Activated CD8-positive, alpha-beta T cell treated with anti-CD3 and anti-CD28 coated beads for 36 hours (primary cell): ENCODE data around the gene ZNF582. TPM values are rescaled to one million over a fixed set of nuclear protein-coding genes. Genes with fewer than 3 reads are reported as not detected.

Experiments
- ATAC-seq: fragments of 200-7000 bp; cut with Tn5 transposase; one replicate; pipeline ENCODE4 v1.10.0; 2021; ENCODE audit warnings: mild to moderate bottlenecking, moderate library complexity
- CTCF ChIA-PET: fragments of 350-600 bp; sonication (Branson Sonifier 250); formaldehyde crosslinking; loops from one replicate; lab custom pipeline; 2021; ENCODE audit warnings: antibody characterized with exemption; lab: Charles Lee
- POLR2A ChIA-PET: fragments of 350-600 bp; sonication (Branson Sonifier 250); formaldehyde crosslinking; loops from one replicate; lab custom pipeline; 2021; ENCODE audit warnings: antibody characterized with exemption; lab: Charles Lee
- DNase-seq: peaks from one replicate; pipeline ENCODE4 v3.0.0-alpha.2; 2020
- H3K27ac Mint-ChIP-seq: one replicate; pipeline ENCODE4 v1.8.0; 2021; ENCODE audit warnings: mild to moderate bottlenecking, mixed read lengths
- H3K27me3 Mint-ChIP-seq: one replicate; pipeline ENCODE4 v1.8.0; 2021; ENCODE audit warnings: mixed read lengths
- H3K36me3 Mint-ChIP-seq: one replicate; pipeline ENCODE4 v1.8.0; 2021; ENCODE audit warnings: low read depth, mixed read lengths
- H3K4me1 Mint-ChIP-seq: one replicate; pipeline ENCODE4 v1.8.0; 2021; ENCODE audit warnings: low read depth, mixed read lengths
- H3K4me3 Mint-ChIP-seq: one replicate; pipeline ENCODE4 v1.8.0; 2021; ENCODE audit warnings: mild to moderate bottlenecking, moderate library complexity, mixed read lengths
- H3K9me3 Mint-ChIP-seq: one replicate; pipeline ENCODE4 v1.8.0; 2021; ENCODE audit warnings: mixed read lengths
- CTCF ChIP-seq: fragments of 200-600 bp; IDR thresholded peaks from one replicate; pipeline ENCODE4 v1.8.0; 2022; ENCODE audit warnings: antibody characterized with exemption, mild to moderate bottlenecking
- intact Hi-C: fragments of 100-400 bp; cut with micrococcal nuclease; formaldehyde crosslinking; loops from one replicate; pipeline ENCODE4 v1.10.0; 2022
- total RNA-seq, 2 experiments: library from RNA; stranded (reverse); gene quantifications; one replicate each; pipeline ENCODE4 v1.2.3, GENCODE V29; 2021

The ZNF582 gene
- total RNA-seq, 2 experiments from 2014 or later = 2.0 to 2.4 TPM

GRCh38 chr19:56400485-56400884 is 7.2 kb upstream of the ZNF582 start:
- TF ChIP-seq CTCF = no peak

GRCh38 chr19:56398809-56399208 is 5.5 kb upstream of the ZNF582 start:
- POLR2A ChIA-PET = interaction anchor here (1.2 kb wide), 1 partner anchor 142 kb away, joined by 3 read pairs; no protein-coding TSS in a partner anchor

More at GRCh38 chr19:56400485-56400884, 7.2 kb upstream of the ZNF582 start:
- ChIA-PET POLR2A (interaction anchor here (1.3 to 1.5 kb wide), 2 partner anchors 18 to 29 kb away, joined by 4 to 5 read pairs; no protein-coding TSS in a partner anchor), CTCF (interaction anchor here (1.4 kb wide), 1 partner anchor 32 kb away, joined by 5 read pairs; no protein-coding TSS in a partner anchor)
- intact Hi-C loops = no loop called here
- no peaks in the 10 kb centered on the region for H3K27me3 Mint-ChIP-seq
- ATAC-seq (no peak), DNase-seq (no peak)
- H3K4me3 Mint-ChIP-seq = no peak overlapping the region
- no peak overlapping the region for H3K27ac Mint-ChIP-seq
- peaks cover 56% of the 10 kb centered on the region for H3K9me3 Mint-ChIP-seq
- H3K4me1 Mint-ChIP-seq = peaks cover 23% of the 10 kb centered on the region
- peaks cover 73% of the 10 kb centered on the region for H3K36me3 Mint-ChIP-seq

GRCh38 chr19:56383826-56384605 is 9.3 kb downstream of the ZNF582 start:
- Mint-ChIP-seq H3K4me1 (peaks cover 5% of the 10 kb centered on the region), H3K27me3 (no peaks in the 10 kb centered on the region), H3K27ac (no peak overlapping the region), H3K9me3 (peaks cover 60% of the 10 kb centered on the region), H3K4me3 (no peak overlapping the region), H3K36me3 (peaks cover 77% of the 10 kb centered on the region)
- POLR2A ChIA-PET = no interaction called here
- intact Hi-C loops = no loop called here
- no peak for DNase-seq
- no peak for ATAC-seq
- TF ChIP-seq CTCF = no peak
- CTCF ChIA-PET = no interaction called here

More at GRCh38 chr19:56398809-56399208, 5.5 kb upstream of the ZNF582 start:
- no peak overlapping the region for H3K27ac Mint-ChIP-seq
- peaks cover 62% of the 10 kb centered on the region for H3K9me3 Mint-ChIP-seq
- no peak for TF ChIP-seq CTCF
- CTCF ChIA-PET = no interaction called here
- no peaks in the 10 kb centered on the region for H3K27me3 Mint-ChIP-seq
- H3K4me1 Mint-ChIP-seq = peaks cover 17% of the 10 kb centered on the region
- ATAC-seq (no peak), DNase-seq (no peak)
- H3K36me3 Mint-ChIP-seq = peaks cover 77% of the 10 kb centered on the region
- intact Hi-C loops = loop anchor here (10.0 kb wide), 1 partner anchor 146 kb away; no protein-coding TSS in a partner anchor
- no peak overlapping the region for H3K4me3 Mint-ChIP-seq

- H3K36me3 Mint-ChIP-seq = peaks cover 81% of the 10 kb centered on the region
- intact Hi-C loops = no loop called here
- no peak overlapping the region for H3K27ac Mint-ChIP-seq
- TF ChIP-seq CTCF = no peak
- H3K27me3 Mint-ChIP-seq = no peaks in the 10 kb centered on the region
- no peak for ATAC-seq
- peaks cover 5% of the 10 kb centered on the region for H3K4me1 Mint-ChIP-seq
- no peak for DNase-seq
- ChIA-PET CTCF (no interaction called here), POLR2A (interaction anchor here (1.4 kb wide), 1 partner anchor 9 kb away, joined by 4 read pairs; no protein-coding TSS in a partner anchor)
- peaks cover 74% of the 10 kb centered on the region for H3K9me3 Mint-ChIP-seq
- no peak overlapping the region for H3K4me3 Mint-ChIP-seq
Observed at GRCh38 chr19:56377105-56377924, 16.0 kb downstream of the ZNF582 start.
